Amniotic stem cell (primary cell): ENCODE data around the gene ZBTB17.

Experiments used
- DNase-seq: peaks from one replicate; lab custom pipeline; 2025; lab: John Stamatoyannopoulos, UW

ZBTB17 gene

GRCh38 chr1:15946571-15947381 is 29.1 kb downstream of the ZBTB17 start:
- DNase-seq, result no peak

- no peak for DNase-seq
Measured at GRCh38 chr1:15945832-15946448, 30.0 kb downstream of the ZBTB17 start.

GRCh38 chr1:15945011-15945831 is 30.7 kb downstream of the ZBTB17 start:
- no peak for DNase-seq

- no peak for DNase-seq
Measured at GRCh38 chr1:15944308-15945010, 31.4 kb downstream of the ZBTB17 start.

- no peak for DNase-seq
Measured at GRCh38 chr1:15943992-15944307, 32.0 kb downstream of the ZBTB17 start.

GRCh38 chr1:15943328-15943991 is 32.4 kb downstream of the ZBTB17 start:
- DNase-seq, result no peak

GRCh38 chr1:15942661-15943327 is 33.1 kb downstream of the ZBTB17 start:
- DNase-seq, result no peak

- DNase-seq, result no peak
Measured at GRCh38 chr1:15941899-15942660, 33.8 kb downstream of the ZBTB17 start.

GRCh38 chr1:15941044-15941840 is 34.7 kb downstream of the ZBTB17 start:
- no peak for DNase-seq

- no peak for DNase-seq
Measured at GRCh38 chr1:15940110-15941043, 35.5 kb downstream of the ZBTB17 start.

GRCh38 chr1:15939181-15940109 is 36.5 kb downstream of the ZBTB17 start:
- DNase-seq, result no peak

GRCh38 chr1:15938628-15939161 is 37.2 kb downstream of the ZBTB17 start:
- DNase-seq, result no peak

GRCh38 chr1:15937706-15938168 is 38.2 kb downstream of the ZBTB17 start:
- no peak for DNase-seq

GRCh38 chr1:15937146-15937545 is 38.8 kb downstream of the ZBTB17 start:
- DNase-seq, result no peak

- no peak for DNase-seq
Measured at GRCh38 chr1:15936025-15936424, 39.9 kb downstream of the ZBTB17 start.

- no peak for DNase-seq
Measured at GRCh38 chr1:15935056-15935950, 40.6 kb downstream of the ZBTB17 start.
